HepG2 (cell line): ENCODE data around the gene TARP.

ENCODE experiments used
- CC2D1A ChIP-seq: sonication (generic); formaldehyde crosslinking; IDR thresholded peaks from 2 replicates; pipeline ENCODE4 v1.8.1; 2023; ENCODE audit warnings: mild to moderate bottlenecking, missing genetic modification reagents
- CHD4 ChIP-seq: fragments of 200-600 bp; sonication (generic); IDR thresholded peaks from 2 replicates; pipeline ENCODE4 v1.7.0; 2017; ENCODE audit warnings: mild to moderate bottlenecking, low read length, borderline replicate concordance
- CTCF ChIP-seq: sonication (generic); formaldehyde crosslinking; IDR thresholded peaks from 2 replicates; pipeline ENCODE4 v1.5.0; 2020; ENCODE audit warnings: mild to moderate bottlenecking, missing genetic modification reagents, moderate library complexity
- DMAP1 ChIP-seq: IDR thresholded peaks from 2 replicates; pipeline ENCODE4 v1.6.1; 2016
- MAFK ChIP-seq, 2 experiments: IDR thresholded peaks in 1 of 2; conservative IDR thresholded peaks in 1 of 2; 2 replicates each; pipeline ENCODE4 v1.6.1; 2011; ENCODE audit warnings: improper control_type of control experiment in 2 of 2, low read length in 2 of 2
- POLR2A ChIP-seq, 2 experiments: IDR thresholded peaks; 2 replicates each; pipeline ENCODE4 v1.6.1; 2011; ENCODE audit warnings: low read depth in 2 of 2, low read length in 2 of 2, mild to moderate bottlenecking in 1 of 2, moderate library complexity in 1 of 2; ENCODE audit not compliant: insufficient read depth in 1 of 2
- ZBTB43 ChIP-seq: sonication (generic); formaldehyde crosslinking; conservative IDR thresholded peaks from 2 replicates; pipeline ENCODE4 v1.4.0; 2020; ENCODE audit warnings: missing genetic modification reagents
- TF ChIP-seq, protein P1 (sequence below), 2 experiments: sonication (generic) in 1 of 2; formaldehyde crosslinking in 1 of 2; IDR thresholded peaks; 2 replicates each; pipeline versions ENCODE4 v1.4.0 to v1.6.1; 2018 to 2020; ENCODE audit warnings: missing genetic modification reagents in 2 of 2, borderline replicate concordance in 1 of 2, low read depth in 1 of 2, mild to moderate bottlenecking in 1 of 2, missing biosample characterization in 1 of 2

- TF ChIP-seq MAFK (conservative IDR thresholded peaks at IDR 0.05 in 1 of 2, IDR thresholded peaks at IDR 0.05 in 1 of 2; ENCODE audit: low read length in 2 of 2) (no peak), POLR2A (IDR thresholded peaks at IDR 0.05; ENCODE audit: insufficient read depth in 1 of 2, low read depth in 2 of 2, low read length in 2 of 2) (no peak), CC2D1A (CRISPR knock-in tag) (no peak), DMAP1 (CRISPR knock-in tag) (no peak), CHD4 (no peak), CTCF (CRISPR knock-in tag) (no peak), ZBTB43 (no peak)
- TF ChIP-seq, protein P1, sequence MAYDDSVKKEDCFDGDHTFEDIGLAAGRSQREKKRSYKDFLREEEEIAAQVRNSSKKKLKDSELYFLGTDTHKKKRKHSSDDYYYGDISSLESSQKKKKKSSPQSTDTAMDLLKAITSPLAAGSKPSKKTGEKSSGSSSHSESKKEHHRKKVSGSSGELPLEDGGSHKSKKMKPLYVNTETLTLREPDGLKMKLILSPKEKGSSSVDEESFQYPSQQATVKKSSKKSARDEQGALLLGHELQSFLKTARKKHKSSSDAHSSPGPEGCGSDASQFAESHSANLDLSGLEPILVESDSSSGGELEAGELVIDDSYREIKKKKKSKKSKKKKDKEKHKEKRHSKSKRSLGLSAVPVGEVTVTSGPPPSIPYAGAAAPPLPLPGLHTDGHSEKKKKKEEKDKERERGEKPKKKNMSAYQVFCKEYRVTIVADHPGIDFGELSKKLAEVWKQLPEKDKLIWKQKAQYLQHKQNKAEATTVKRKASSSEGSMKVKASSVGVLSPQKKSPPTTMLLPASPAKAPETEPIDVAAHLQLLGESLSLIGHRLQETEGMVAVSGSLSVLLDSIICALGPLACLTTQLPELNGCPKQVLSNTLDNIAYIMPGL (CRISPR knock-in tag; IDR thresholded peaks at IDR 0.05; ENCODE audit: borderline replicate concordance in 1 of 2, low read depth in 1 of 2), result no peak
Measured at GRCh38 chr7:38308140-38308539, 34.7 kb upstream of the TARP start.
